Myocyte (in vitro differentiated cells): Measurements from ENCODE around the gene MLLT6. TPM values are rescaled to one million over a fixed set of nuclear protein-coding genes. Genes with fewer than 3 reads are reported as not detected.

Experiments used
- DNase-seq: peaks from one replicate; pipeline ENCODE4 v3.0.0-alpha.2; 2012; ENCODE audit warnings: low read depth
- total RNA-seq: library from RNA; depleted of rRNA; stranded (reverse); fragments of >200 nt; gene quantifications from 2 replicates; pipeline ENCODE4 v1.2.3, GENCODE V29; 2014

Gene MLLT6
- total RNA-seq, 1 donor from 2014 or later, result 42.7 TPM

DNA sequence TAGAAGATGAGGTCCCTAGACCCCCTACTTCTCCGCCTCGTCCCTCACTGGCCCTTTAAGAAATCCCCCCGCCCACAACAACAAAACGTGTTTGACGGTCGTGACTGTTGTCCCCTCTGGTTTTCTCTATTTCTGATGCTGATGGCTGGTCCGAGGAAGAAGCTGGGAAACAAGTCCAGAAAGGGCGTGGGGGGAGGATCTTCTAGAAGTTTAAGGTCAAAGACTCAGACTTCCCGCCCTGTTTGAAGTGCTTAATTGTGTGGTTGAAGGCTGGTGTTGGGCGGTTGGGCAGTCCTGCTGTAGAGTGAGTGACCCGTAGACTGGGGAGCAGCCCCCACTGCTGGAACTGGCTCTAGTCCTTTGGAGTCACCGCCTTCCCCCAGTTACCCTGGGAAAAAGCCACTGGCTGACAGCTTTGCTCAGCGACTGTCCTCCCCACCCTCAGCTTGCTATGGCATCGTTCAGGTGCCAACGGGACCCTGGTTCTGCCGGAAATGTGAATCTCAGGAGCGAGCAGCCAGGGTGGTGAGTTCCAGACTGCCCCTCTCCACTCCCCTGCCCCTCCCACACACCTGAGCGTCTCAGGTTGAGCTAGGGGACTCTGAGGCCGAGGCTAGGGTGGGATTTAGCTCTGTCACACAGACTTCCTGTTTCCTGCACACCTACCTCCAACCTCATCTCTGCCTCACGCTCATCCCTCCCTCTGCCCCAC lies 1.6 kb downstream of the MLLT6 start:
- DNase-seq, result no peak

GRCh38 chr17:38707678-38708351 lies 2.7 kb downstream of the MLLT6 start:
- no peak for DNase-seq

DNA sequence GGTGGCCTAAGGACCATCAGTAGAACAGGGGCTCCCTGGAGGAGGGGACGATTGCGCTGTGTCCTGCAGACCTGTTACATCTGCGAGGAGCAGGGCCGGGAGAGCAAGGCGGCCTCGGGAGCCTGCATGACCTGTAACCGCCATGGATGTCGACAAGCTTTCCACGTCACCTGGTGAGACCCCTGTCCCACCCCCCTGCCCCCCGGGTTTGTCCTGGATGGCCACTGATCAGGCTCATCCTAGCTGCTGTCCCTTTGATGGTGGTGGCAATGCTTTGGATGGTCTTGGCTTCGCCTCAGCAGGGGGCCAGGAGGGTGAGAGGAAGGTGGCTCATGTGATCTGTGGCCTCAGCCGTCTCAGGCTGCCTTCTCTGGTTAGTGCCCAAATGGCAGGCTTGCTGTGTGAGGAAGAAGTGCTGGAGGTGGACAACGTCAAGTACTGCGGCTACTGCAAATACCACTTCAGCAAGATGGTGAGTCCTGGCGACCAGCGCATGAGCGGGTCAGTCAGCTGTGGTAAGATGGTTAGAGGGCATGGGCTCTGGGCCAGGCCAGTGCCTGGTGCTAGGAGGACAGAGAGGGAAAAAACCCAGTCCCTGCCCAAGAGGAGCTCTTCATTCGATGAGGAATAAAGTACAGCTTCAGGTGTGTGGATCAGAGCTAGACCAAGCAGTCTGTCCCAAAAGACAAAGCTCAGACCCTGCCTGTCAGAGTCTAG lies 4.2 kb downstream of the MLLT6 start:
- peak; percentile 67 for DNase-seq

- peak; percentile 97 for DNase-seq
Measured at GRCh38 chr17:38709864-38710603, 5.0 kb downstream of the MLLT6 start.

DNA sequence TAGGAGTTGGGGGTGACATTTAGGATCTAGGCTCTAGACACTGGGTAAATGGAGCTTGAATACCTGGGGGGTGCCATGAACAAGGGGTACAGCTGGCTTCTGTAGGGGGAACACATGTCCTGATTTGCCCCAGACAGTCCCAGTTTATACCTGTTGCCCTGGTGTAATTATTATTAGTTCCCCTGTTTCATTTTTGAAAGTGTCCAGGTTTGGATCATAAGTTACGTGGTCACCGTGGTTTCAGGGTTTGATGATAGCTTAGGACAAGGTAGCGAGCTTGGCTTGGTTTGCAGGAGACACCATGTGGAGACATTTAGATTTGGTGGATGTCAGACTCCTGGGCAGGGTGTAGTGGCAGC lies 5.5 kb downstream of the MLLT6 start:
- peak; percentile 41 for DNase-seq

DNA sequence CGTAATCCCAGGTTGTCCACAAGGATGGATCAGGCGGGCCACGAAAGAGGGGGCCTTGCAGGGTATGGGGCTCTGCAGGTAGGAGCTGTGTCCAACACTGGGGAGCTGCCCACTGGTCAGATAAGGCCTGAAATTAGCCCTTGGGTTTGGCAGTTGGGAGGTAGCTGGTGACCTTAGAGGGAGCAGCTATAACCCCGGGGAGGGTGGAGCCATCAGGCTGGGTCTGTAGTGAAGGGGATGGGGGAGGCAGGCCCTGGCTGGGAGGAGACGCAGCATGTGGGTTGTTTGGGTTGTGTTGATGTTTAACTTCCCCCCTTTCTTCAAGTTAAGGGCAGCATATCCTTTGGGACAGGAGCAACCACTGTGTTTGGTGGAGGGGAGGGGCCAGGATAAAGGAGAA lies 5.9 kb downstream of the MLLT6 start:
- DNase-seq, result no peak

- no peak for DNase-seq
Measured at GRCh38 chr17:38711792-38712571, 6.9 kb downstream of the MLLT6 start.

DNA sequence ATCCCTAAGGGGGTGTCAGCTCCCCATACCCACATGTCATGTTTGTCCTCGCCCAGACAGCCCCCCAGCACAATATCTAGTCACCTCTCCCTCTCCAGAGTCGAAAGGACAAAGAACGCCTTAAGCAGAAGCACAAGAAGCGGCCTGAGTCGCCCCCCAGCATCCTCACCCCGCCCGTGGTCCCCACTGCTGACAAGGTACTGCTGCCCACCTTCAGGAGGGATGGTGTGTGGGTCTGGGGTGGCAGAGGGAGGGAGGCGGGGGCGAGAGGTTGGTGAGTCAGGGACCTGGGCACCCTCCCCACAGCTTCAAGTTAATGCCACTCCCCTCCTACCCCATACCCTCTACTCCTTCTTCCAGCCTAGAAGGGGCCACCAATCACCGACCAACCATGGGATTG lies 7.5 kb downstream of the MLLT6 start:
- no peak for DNase-seq

GRCh38 chr17:38713456-38714075 lies 8.5 kb downstream of the MLLT6 start:
- DNase-seq, result no peak

- no peak for DNase-seq
Measured at GRCh38 chr17:38715216-38715943, 10.3 kb downstream of the MLLT6 start.

- DNase-seq, result no peak
Measured at GRCh38 chr17:38716368-38717005, 11.4 kb downstream of the MLLT6 start.

DNA sequence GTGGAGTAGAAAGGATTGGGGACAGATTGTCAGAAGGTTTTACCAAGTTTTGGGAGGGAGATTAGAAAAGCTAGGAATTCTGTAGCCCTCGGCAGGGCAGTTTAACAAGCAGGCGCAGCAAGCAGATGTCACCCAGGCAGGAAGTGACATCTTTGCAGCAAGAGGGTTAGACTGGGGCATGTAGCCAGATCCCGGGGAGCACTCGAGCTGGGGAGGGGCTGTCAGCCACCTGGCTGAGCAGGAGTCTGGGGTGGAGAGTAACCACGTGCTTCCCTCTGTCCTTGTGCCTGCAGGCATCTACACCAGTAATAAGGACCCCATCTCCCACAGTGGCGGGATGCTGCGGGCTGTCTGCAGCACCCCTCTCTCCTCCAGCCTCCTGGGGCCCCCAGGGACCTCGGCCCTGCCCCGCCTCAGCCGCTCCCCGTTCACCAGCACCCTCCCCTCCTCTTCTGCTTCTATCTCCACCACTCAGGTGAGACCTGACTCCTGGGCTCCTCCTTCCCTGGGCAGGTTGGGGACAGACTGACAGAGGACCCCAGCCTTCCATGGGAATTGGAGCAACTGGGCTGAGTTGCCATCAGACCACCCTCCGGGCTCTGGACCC lies 12.2 kb downstream of the MLLT6 start:
- no peak for DNase-seq

GRCh38 chr17:38719289-38719942 lies 14.3 kb downstream of the MLLT6 start:
- DNase-seq, result no peak

- DNase-seq, result no peak
Measured at GRCh38 chr17:38719943-38720641, 15.0 kb downstream of the MLLT6 start.

GRCh38 chr17:38720941-38721340 lies 15.9 kb downstream of the MLLT6 start:
- DNase-seq, result peak; percentile 63

DNA sequence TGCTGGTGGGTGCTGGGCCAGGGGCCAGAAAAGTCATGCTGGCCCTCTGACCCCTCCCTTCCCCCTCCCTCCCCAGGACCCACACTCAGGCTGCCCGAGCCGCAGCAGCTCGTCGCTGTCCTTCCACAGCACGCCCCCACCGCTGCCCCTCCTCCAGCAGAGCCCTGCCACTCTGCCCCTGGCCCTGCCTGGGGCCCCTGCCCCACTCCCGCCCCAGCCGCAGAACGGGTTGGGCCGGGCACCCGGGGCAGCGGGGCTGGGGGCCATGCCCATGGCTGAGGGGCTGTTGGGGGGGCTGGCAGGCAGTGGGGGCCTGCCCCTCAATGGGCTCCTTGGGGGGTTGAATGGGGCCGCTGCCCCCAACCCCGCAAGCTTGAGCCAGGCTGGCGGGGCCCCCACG lies 16.7 kb downstream of the MLLT6 start:
- DNase-seq, result no peak

- DNase-seq, result peak; percentile 95
Measured at GRCh38 chr17:38724337-38724988, 19.4 kb downstream of the MLLT6 start.
